Measurements from ENCODE around the gene AKR1C8. TPM values are rescaled to one million over a fixed set of nuclear protein-coding genes. Genes with fewer than 3 reads are reported as not detected.

AKR1C8 gene
- total and polyA plus RNA-seq, 2 of the 13 experiments (the other 11 are each of a cell fraction or from before 2014, with no cell fraction given): 0.12 TPM; not detected in 1

GRCh38 chr10:5147255-5147980 lies 37.5 kb downstream of the AKR1C8 start (continued):
- 0 out of 2 replicates have a peak, but pooled peaks have one; percentile 33 for TF ChIP-seq ZNF800 (CRISPR knock-in tag; IDR thresholded peaks at IDR 0.05)
- no peak for TF ChIP-seq CAMTA2 (CRISPR knock-in tag; IDR thresholded peaks at IDR 0.05; ENCODE audit: borderline replicate concordance)
- TF ChIP-seq SSRP1 (CRISPR knock-in tag; IDR thresholded peaks at IDR 0.05): no peak
- peak; percentile 63; the same call in 1 of the 2 replicates for TF ChIP-seq MAFF (IDR thresholded peaks at IDR 0.05; ENCODE audit: low read depth, low read length)
- TF ChIP-seq BCL3 (CRISPR knock-in tag; IDR thresholded peaks at IDR 0.05): peak; percentile 33; the same call in 1 of the 2 replicates
- TF ChIP-seq HCFC1 (IDR thresholded peaks at IDR 0.05; ENCODE audit: low read depth, low read length): no peak
- TF ChIP-seq, protein P1, sequence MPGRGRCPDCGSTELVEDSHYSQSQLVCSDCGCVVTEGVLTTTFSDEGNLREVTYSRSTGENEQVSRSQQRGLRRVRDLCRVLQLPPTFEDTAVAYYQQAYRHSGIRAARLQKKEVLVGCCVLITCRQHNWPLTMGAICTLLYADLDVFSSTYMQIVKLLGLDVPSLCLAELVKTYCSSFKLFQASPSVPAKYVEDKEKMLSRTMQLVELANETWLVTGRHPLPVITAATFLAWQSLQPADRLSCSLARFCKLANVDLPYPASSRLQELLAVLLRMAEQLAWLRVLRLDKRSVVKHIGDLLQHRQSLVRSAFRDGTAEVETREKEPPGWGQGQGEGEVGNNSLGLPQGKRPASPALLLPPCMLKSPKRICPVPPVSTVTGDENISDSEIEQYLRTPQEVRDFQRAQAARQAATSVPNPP (CRISPR knock-in tag; IDR thresholded peaks at IDR 0.05): peak; percentile 56; the same call in 1 of the 2 replicates
- 0 out of 2 replicates have a peak, but pooled peaks have one; percentile 50 for TF ChIP-seq IRX3 (CRISPR knock-in tag; IDR thresholded peaks at IDR 0.05; ENCODE audit: borderline replicate concordance, low read depth)
- TF ChIP-seq ZNF839 (CRISPR knock-in tag; IDR thresholded peaks at IDR 0.05; ENCODE audit: borderline replicate concordance): no peak
- TF ChIP-seq ZNF232 (CRISPR knock-in tag; IDR thresholded peaks at IDR 0.05; ENCODE audit: borderline replicate concordance): 0 out of 2 replicates have a peak, but pooled peaks have one; percentile 77
- TF ChIP-seq, protein P2, sequence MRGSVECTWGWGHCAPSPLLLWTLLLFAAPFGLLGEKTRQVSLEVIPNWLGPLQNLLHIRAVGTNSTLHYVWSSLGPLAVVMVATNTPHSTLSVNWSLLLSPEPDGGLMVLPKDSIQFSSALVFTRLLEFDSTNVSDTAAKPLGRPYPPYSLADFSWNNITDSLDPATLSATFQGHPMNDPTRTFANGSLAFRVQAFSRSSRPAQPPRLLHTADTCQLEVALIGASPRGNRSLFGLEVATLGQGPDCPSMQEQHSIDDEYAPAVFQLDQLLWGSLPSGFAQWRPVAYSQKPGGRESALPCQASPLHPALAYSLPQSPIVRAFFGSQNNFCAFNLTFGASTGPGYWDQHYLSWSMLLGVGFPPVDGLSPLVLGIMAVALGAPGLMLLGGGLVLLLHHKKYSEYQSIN (CRISPR knock-in tag; IDR thresholded peaks at IDR 0.05; ENCODE audit: borderline replicate concordance): no peak
- TF ChIP-seq, protein P3, sequence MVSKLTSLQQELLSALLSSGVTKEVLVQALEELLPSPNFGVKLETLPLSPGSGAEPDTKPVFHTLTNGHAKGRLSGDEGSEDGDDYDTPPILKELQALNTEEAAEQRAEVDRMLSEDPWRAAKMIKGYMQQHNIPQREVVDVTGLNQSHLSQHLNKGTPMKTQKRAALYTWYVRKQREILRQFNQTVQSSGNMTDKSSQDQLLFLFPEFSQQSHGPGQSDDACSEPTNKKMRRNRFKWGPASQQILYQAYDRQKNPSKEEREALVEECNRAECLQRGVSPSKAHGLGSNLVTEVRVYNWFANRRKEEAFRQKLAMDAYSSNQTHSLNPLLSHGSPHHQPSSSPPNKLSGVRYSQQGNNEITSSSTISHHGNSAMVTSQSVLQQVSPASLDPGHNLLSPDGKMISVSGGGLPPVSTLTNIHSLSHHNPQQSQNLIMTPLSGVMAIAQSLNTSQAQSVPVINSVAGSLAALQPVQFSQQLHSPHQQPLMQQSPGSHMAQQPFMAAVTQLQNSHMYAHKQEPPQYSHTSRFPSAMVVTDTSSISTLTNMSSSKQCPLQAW (CRISPR knock-in tag; IDR thresholded peaks at IDR 0.05): peak; percentile 98
- TF ChIP-seq, protein P4, sequence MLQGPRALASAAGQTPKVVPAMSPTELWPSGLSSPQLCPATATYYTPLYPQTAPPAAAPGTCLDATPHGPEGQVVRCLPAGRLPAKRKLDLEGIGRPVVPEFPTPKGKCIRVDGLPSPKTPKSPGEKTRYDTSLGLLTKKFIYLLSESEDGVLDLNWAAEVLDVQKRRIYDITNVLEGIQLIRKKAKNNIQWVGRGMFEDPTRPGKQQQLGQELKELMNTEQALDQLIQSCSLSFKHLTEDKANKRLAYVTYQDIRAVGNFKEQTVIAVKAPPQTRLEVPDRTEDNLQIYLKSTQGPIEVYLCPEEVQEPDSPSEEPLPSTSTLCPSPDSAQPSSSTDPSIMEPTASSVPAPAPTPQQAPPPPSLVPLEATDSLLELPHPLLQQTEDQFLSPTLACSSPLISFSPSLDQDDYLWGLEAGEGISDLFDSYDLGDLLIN (CRISPR knock-in tag; IDR thresholded peaks at IDR 0.05; ENCODE audit: borderline replicate concordance): no peak; the same call in 1 of the 2 replicates
- peak; percentile 64; the same call in 1 of the 2 replicates for TF ChIP-seq TOE1 (CRISPR knock-in tag; IDR thresholded peaks at IDR 0.05)
- TF ChIP-seq, protein P5, sequence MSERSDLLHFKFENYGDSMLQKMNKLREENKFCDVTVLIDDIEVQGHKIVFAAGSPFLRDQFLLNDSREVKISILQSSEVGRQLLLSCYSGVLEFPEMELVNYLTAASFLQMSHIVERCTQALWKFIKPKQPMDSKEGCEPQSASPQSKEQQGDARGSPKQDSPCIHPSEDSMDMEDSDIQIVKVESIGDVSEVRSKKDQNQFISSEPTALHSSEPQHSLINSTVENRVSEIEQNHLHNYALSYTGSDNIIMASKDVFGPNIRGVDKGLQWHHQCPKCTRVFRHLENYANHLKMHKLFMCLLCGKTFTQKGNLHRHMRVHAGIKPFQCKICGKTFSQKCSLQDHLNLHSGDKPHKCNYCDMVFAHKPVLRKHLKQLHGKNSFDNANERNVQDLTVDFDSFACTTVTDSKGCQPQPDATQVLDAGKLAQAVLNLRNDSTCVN (CRISPR knock-in tag; IDR thresholded peaks at IDR 0.05; ENCODE audit: borderline replicate concordance): peak; percentile 56; the same call in 1 of the 2 replicates

Measured in HepG2 (cell line).